ENCODE measurements around the gene LTBP1. TPM values are rescaled to one million over a fixed set of nuclear protein-coding genes. Genes with fewer than 3 reads are reported as not detected.

Gene LTBP1
- total RNA-seq, 4 donors from 2014 or later, result 3.8 to 20.8 (median 11.3) TPM

DNA sequence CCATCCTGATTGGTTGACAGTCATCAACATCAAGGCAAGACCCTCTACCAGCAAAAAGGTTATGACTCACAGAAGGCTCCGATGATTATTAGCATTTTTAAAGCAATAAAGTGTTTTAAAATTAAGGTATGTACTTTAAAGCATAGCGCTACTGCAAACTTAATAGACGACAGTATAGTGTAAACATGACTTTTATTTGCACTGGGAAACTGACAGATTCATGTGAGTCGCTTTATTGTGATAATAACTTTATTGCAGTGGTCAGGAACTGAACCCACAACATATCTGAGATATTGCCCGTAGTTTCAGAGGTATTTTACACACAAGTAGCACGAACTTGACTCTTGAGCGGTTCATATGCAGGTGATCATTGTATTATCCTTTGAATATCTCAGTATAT lies 249.1 kb downstream of the LTBP1 start:
- 92 to 94% methylated on average over 7 of the region's 7 CpGs for WGBS, 2 donors
- no peak for DNase-seq (ENCODE audit: low spot score in 2 of 2)
- intact Hi-C loops (cut with DNase I; ENCODE audit: low total_unique reads), result no loop called here
- TF ChIP-seq POLR2A (IDR thresholded peaks at IDR 0.05), result no peak
- TF ChIP-seq, protein P1, sequence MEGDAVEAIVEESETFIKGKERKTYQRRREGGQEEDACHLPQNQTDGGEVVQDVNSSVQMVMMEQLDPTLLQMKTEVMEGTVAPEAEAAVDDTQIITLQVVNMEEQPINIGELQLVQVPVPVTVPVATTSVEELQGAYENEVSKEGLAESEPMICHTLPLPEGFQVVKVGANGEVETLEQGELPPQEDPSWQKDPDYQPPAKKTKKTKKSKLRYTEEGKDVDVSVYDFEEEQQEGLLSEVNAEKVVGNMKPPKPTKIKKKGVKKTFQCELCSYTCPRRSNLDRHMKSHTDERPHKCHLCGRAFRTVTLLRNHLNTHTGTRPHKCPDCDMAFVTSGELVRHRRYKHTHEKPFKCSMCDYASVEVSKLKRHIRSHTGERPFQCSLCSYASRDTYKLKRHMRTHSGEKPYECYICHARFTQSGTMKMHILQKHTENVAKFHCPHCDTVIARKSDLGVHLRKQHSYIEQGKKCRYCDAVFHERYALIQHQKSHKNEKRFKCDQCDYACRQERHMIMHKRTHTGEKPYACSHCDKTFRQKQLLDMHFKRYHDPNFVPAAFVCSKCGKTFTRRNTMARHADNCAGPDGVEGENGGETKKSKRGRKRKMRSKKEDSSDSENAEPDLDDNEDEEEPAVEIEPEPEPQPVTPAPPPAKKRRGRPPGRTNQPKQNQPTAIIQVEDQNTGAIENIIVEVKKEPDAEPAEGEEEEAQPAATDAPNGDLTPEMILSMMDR (IDR thresholded peaks at IDR 0.05), result no peak
- H3K4me3 ChIP-seq (ENCODE audit: low read depth, poor library complexity, severe bottlenecking), result no peak overlapping the region

DNA sequence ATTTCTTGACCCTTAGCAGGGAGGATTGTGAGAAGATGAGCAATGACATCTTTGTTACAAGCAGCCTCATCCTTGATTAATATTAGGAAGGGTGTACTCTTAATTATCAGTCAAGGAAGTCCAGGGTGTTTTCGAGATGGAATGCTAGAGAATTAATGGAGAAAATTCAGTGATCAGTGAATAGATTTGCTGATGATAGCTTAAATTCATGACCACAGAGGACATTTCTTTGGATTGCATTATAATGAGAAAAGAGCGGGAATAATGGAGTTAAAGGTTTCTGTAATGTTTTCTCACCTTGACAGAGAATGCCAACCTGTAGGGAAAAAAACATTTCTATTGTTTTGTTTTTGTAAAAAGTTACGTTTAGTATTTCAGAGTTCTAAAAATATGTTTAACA lies 249.9 kb downstream of the LTBP1 start:
- intact Hi-C loops (cut with DNase I; ENCODE audit: low total_unique reads), result no loop called here
- H3K4me3 ChIP-seq (ENCODE audit: low read depth, poor library complexity, severe bottlenecking), result no peak overlapping the region
- no peak for DNase-seq (ENCODE audit: low spot score in 2 of 2)
- TF ChIP-seq POLR2A (IDR thresholded peaks at IDR 0.05), result no peak
- 85 to 88% methylated on average over 3 of the region's 3 CpGs for WGBS, 2 donors

DNA sequence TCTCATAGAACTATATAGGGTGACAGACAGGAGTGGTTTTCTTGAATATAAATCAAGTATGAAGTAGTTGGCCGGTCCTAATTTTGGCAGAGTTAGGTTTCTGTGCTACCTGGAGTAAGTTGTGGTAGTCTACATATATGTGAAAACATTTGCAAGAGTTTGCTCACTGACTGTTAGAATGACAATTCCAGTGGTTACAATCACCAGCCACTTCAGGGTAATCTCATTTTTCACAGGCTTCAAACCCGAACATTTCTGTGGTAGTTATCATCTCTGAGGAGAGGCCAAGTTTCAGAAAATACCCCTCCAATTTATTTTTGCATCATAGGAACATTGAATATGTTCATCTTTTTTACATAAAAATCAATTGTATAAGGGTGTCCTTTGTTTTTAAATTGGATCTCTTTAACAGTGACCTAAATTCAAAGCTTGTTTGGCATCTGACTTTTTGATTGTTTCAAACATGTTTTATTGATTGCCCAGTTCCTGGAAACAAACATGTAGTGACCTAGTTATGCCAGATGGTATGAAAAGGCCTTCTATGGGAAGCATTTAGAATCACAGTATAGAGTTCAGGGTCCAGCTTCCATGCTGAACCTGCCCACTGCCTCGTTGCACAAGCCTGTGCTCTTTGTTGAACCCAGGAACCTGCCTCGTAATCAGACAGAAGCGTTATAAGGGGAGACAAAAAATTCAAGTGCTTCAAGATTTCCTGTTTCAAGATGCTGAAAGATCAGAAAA lies 250.6 kb downstream of the LTBP1 start:
- intact Hi-C loops (cut with DNase I; ENCODE audit: low total_unique reads), result no loop called here
- TF ChIP-seq, protein P1 (IDR thresholded peaks at IDR 0.05), result no peak
- no peak for TF ChIP-seq POLR2A (IDR thresholded peaks at IDR 0.05)
- no peak for DNase-seq (ENCODE audit: low spot score in 2 of 2)
- WGBS, 2 donors, result 76 to 83% methylated on average over 5 of the region's 5 CpGs
- no peak overlapping the region for H3K4me3 ChIP-seq (ENCODE audit: low read depth, poor library complexity, severe bottlenecking)

DNA sequence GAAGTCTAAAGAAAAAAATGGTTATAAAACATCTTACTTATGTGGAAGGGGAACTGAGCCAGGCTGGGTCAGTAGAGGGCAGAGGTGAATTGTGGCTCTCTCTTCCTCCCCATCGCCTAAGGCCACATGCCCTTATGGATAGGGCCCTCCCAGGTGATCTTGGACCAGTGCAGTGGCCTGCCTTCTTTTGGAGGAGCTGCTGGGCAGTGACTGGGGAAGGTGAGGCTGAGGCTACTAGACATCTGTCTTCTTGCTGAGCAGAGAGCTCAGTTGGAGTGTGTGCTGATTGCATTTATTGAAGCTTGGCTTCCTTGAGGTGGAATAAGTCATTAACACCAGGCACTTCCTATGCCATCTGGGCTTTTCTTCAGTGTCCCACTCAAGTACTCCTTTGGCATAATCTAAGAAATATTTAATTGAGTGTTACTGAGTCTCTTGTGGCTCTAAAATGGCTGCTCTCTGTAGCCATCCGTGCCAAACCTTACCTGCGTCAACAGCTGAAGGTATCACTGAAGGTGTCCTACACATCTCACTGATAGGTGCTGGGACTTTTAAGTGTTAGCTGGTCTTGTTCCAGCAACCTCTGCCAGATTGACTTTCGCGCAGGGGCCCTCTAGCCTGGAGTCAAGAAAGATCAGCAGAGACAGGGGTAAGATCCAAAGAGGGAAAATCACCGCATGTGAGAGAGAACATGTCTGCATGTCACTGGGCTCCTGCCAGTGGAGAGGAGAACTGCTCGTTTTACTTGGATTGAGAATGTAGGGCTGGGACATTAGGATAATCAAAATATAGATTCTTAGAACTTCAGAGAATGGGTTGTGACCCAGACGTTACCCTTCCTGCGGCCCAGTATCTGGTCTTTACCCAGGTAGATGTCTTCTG lies 256.1 kb downstream of the LTBP1 start:
- 64 to 67% methylated on average over 9 of the region's 9 CpGs for WGBS, 2 donors
- no peak for DNase-seq (ENCODE audit: low spot score in 2 of 2)
- no peak overlapping the region for H3K4me3 ChIP-seq (ENCODE audit: low read depth, poor library complexity, severe bottlenecking)
- intact Hi-C loops (cut with DNase I; ENCODE audit: low total_unique reads), result no loop called here
- TF ChIP-seq, protein P1 (IDR thresholded peaks at IDR 0.05), result no peak
- no peak for TF ChIP-seq POLR2A (IDR thresholded peaks at IDR 0.05)

DNA sequence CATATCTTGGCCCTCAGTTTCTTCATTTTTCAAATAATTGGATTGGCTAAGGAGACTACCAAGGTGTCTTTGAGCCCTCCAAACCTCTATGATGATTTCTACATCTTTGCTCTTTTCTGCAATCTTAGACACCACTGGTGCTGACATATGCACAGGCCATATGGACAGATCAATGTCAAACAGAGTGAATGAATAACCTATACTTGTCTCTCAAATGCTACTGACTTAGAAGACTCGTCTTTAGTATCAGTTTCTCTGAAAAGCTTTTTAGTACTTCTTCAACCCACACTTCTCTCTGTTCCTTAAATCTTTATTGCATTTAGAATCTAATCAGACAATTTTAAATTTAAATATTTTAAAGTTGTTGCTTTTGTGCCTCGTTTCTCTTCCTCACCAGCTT lies 258.2 kb downstream of the LTBP1 start:
- H3K4me3 ChIP-seq (ENCODE audit: low read depth, poor library complexity, severe bottlenecking), result no peak overlapping the region
- DNase-seq (ENCODE audit: low spot score in 2 of 2), result no peak
- intact Hi-C loops (cut with DNase I; ENCODE audit: low total_unique reads), result no loop called here
- 92 to 97% methylated on average over 2 of the region's 2 CpGs for WGBS, 2 donors
- TF ChIP-seq POLR2A (IDR thresholded peaks at IDR 0.05), result no peak
- TF ChIP-seq, protein P1 (IDR thresholded peaks at IDR 0.05), result no peak

DNA sequence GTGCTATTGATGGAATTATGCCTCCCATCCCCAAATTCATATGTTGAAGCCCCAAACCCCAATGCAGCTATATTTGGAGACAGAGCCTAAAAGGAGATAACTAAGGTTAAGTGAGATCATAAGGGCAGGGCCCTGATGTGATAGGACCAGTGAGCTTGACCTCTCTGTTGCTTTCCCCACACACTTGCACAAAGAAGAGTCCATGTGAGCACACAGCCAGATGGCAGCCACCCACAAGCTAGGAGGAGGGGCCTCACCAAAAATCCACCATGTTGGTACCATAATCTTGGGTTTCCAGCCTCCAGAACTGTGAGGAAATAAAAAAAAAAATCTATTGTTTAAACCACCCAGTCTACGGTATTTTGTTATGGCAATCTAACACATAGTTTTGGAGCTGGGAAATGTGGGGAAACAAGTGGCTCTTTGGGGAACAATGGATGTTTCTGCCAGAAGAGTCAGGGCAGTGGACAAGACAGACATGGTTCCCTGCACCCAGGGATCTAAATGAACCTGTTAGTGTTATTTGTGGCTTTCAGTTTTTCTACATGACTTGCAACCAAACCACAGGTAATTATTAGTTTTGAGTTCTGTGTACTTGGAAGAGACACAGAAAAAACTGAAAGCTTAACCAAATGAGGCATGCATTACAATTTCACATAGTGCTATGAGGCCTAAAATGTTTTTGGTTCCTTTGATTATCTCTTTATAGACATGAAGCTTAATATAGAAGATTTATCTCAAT lies 259.1 kb downstream of the LTBP1 start:
- no peak overlapping the region for H3K4me3 ChIP-seq (ENCODE audit: low read depth, poor library complexity, severe bottlenecking)
- WGBS, 2 donors, result 89 to 91% methylated on average over 1 of the region's 1 CpG
- no peak for DNase-seq (ENCODE audit: low spot score in 2 of 2)
- TF ChIP-seq POLR2A (IDR thresholded peaks at IDR 0.05), result no peak
- TF ChIP-seq, protein P1 (IDR thresholded peaks at IDR 0.05), result no peak
- intact Hi-C loops (cut with DNase I; ENCODE audit: low total_unique reads), result no loop called here

Data from lower leg skin (tissue), 4 donors.